ENCODE data around the gene ABHD12B. TPM values are rescaled to one million over a fixed set of nuclear protein-coding genes. Genes with fewer than 3 reads are reported as not detected.
A peak's percentile ranks its signal among the peaks of the same experiment; 100 is the strongest.

The ABHD12B gene
- total and polyA plus RNA-seq, 2 of the 13 experiments (the other 11 are each of a cell fraction or from before 2014, with no cell fraction given), result not detected

GRCh38 chr14:50924843-50925242 is 53.0 kb downstream of the ABHD12B start (continued):
- no peak for TF ChIP-seq CENPBD1 (CRISPR knock-in tag; IDR thresholded peaks at IDR 0.05; ENCODE audit: borderline replicate concordance, low read depth)
- TF ChIP-seq SNAPC2 (CRISPR knock-in tag; IDR thresholded peaks at IDR 0.05), result no peak
- TF ChIP-seq ZNF496 (CRISPR knock-in tag; IDR thresholded peaks at IDR 0.05; ENCODE audit: insufficient replicate concordance), result no peak
- TF ChIP-seq ZBTB39 (CRISPR knock-in tag; IDR thresholded peaks at IDR 0.05), result no peak
- TF ChIP-seq USF2 (IDR thresholded peaks at IDR 0.05; ENCODE audit: low read depth, low read length), result no peak
- TF ChIP-seq USF2 (CRISPR knock-in tag; IDR thresholded peaks at IDR 0.05; ENCODE audit: borderline replicate concordance), result no peak
- no peak for TF ChIP-seq PITX1 (CRISPR knock-in tag; IDR thresholded peaks at IDR 0.05)
- no peak for TF ChIP-seq ZNF30 (CRISPR knock-in tag; IDR thresholded peaks at IDR 0.05)
- TF ChIP-seq PRMT3 (CRISPR knock-in tag; IDR thresholded peaks at IDR 0.05; ENCODE audit: borderline replicate concordance, low read depth), result no peak
- no peak for TF ChIP-seq TBX3 (IDR thresholded peaks at IDR 0.05; ENCODE audit: borderline replicate concordance)
- no peak for TF ChIP-seq ZNF773 (CRISPR knock-in tag; IDR thresholded peaks at IDR 0.05; ENCODE audit: borderline replicate concordance)
- no peak for TF ChIP-seq RFXAP (CRISPR knock-in tag; IDR thresholded peaks at IDR 0.05; ENCODE audit: borderline replicate concordance)
- TF ChIP-seq ARID3A (IDR thresholded peaks at IDR 0.05; ENCODE audit: low read depth, low read length), result 0 out of 2 replicates have a peak, but pooled peaks have one; percentile 18
- TF ChIP-seq ZFP90 (CRISPR knock-in tag; IDR thresholded peaks at IDR 0.05; ENCODE audit: borderline replicate concordance), result no peak
- TF ChIP-seq NCOA1 (CRISPR knock-in tag; IDR thresholded peaks at IDR 0.05), result no peak
- TF ChIP-seq KLF11 (CRISPR knock-in tag; IDR thresholded peaks at IDR 0.05), result no peak
- TF ChIP-seq MAF1 (CRISPR knock-in tag; IDR thresholded peaks at IDR 0.05; ENCODE audit: borderline replicate concordance), result no peak
- TF ChIP-seq DBP (CRISPR knock-in tag; IDR thresholded peaks at IDR 0.05; ENCODE audit: not compliant biosample characterization), result no peak
- no peak for TF ChIP-seq NR2F2 (IDR thresholded peaks at IDR 0.05; ENCODE audit: borderline replicate concordance, low read depth)
- TF ChIP-seq CEBPG (CRISPR knock-in tag; IDR thresholded peaks at IDR 0.05), result peak; percentile 71
- no peak for TF ChIP-seq ZSCAN12 (CRISPR knock-in tag; IDR thresholded peaks at IDR 0.05)
- TF ChIP-seq SAP130 (CRISPR knock-in tag; IDR thresholded peaks at IDR 0.05; ENCODE audit: low read depth), result peak; percentile 25; the same call in 1 of the 2 replicates
- TF ChIP-seq FOXA1 (IDR thresholded peaks at IDR 0.05), result no peak
- 0 out of 2 replicates have a peak, but pooled peaks have one; percentile 47 for TF ChIP-seq FOXA1 (CRISPR knock-in tag; IDR thresholded peaks at IDR 0.05)
- TF ChIP-seq CREM (IDR thresholded peaks at IDR 0.05), result no peak
- no peak for TF ChIP-seq CREM (CRISPR knock-in tag; IDR thresholded peaks at IDR 0.05)
